ENCODE measurements around the gene UMODL1. TPM values are rescaled to one million over a fixed set of nuclear protein-coding genes. Genes with fewer than 3 reads are reported as not detected.

Gene UMODL1
- total RNA-seq (1.7 TPM), polyA plus RNA-seq (1.4 TPM)
- long read RNA-seq, donor 1, result 0 reads
- long read RNA-seq, donor 2, result 0 reads
- long read RNA-seq, donor 3, result 0 reads
- long read RNA-seq, donor 4, result 0 reads
- long read RNA-seq, donor 5, result 0 reads
- long read RNA-seq, donor 6, result 0 reads
- long read RNA-seq, donor 7, result 0 reads
- long read RNA-seq, donor 8, result 0 reads
- long read RNA-seq, donor 9, result 0 reads
- long read RNA-seq, donor 10, result 0 reads

- no peaks in the 10 kb centered on the region for H3K27me3 ChIP-seq (ENCODE audit: control insufficient read depth in 2 of 2, insufficient read depth in 1 of 2, low read length in 1 of 2)
- H3K9me3 ChIP-seq (ENCODE audit: control insufficient read depth in 2 of 2, insufficient read depth in 1 of 2, low read length in 1 of 2), result no peaks in the 10 kb centered on the region
- WGBS, result 97% methylated on average over 13 of the region's 13 CpGs
- peaks cover 4 to 49% of the 10 kb centered on the region in 2 donors for H3K4me1 ChIP-seq (ENCODE audit: control insufficient read depth in 2 of 2, insufficient read depth in 2 of 2, low read length in 2 of 2)
- no peak within 1 kb of the TSS for H3K27ac ChIP-seq (ENCODE audit: low read depth in 1 of 2, low read length in 1 of 2)
- no peak for DNase-seq (ENCODE audit: low read depth in 6 of 9, low spot score in 9 of 9)
- H3K36me3 ChIP-seq (ENCODE audit: control insufficient read depth in 2 of 2, insufficient read depth in 2 of 2, low read length in 1 of 2), result no peaks in the 10 kb centered on the region
- H3K4me3 ChIP-seq (ENCODE audit: low read length in 2 of 2), result no peak within 1 kb of the TSS
Measured at GRCh38 chr21:42071146-42071737, at the start of gene UMODL1. Gene UMODL1, plus strand, starts transcription at chr21:42071317. Its CDS starts 0 bp downstream, at chr21:42071317.

DNA sequence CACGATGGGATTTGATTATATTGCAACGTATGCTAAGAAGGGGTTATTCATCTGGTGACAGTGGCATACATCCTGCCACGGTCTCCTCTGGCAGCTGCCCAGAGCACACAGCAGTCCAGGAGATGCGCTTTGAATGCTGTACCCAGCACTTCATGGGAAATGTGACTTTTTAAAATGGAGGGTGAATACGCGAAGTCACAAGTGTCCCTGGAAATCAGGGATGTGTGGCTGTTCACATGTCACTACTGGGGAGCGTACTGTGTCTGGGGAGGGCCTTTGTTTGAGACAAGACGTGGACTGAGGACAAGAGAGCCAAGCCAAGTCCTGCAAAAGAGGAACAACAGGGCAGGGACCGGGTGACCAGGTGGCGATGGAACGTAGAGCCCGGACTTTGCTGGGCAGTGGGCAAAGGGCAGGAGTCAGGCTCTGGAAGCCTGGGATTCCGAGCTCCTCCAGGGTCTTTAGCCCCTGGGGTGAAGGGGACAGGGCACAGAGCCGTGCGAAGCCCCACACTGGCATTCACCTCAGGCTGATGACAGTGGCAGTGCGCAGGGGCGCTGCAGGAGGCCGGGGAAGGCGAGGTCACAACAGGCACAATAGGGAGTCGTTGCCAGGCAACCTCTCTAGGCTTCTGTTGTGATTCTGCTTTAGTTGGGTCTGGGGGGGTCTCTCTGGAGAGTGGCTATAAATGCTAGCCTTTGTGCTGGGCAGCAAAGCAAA is 49.6 kb upstream of the UMODL1 start:
- Histone ChIP-seq H3K27me3 (ENCODE audit: control insufficient read depth in 2 of 2, insufficient read depth in 1 of 2, low read length in 1 of 2) (no peaks in the 10 kb centered on the region), H3K9me3 (ENCODE audit: control insufficient read depth in 2 of 2, insufficient read depth in 1 of 2, low read length in 1 of 2) (no peaks in the 10 kb centered on the region), H3K36me3 (ENCODE audit: control insufficient read depth in 2 of 2, insufficient read depth in 2 of 2, low read length in 1 of 2) (no peaks in the 10 kb centered on the region), H3K4me1 (ENCODE audit: control insufficient read depth in 2 of 2, insufficient read depth in 2 of 2, low read length in 2 of 2) (peaks cover 2 to 4% of the 10 kb centered on the region in 2 donors), H3K4me3 (ENCODE audit: low read length in 2 of 2) (no peak overlapping the region), H3K27ac (ENCODE audit: low read depth in 1 of 2, low read length in 1 of 2) (no peak overlapping the region)
- DNase-seq (ENCODE audit: low read depth in 6 of 9, low spot score in 9 of 9), result no peak
- 96% methylated on average over 20 of the region's 20 CpGs for WGBS

- no peak overlapping the region for H3K4me3 ChIP-seq (ENCODE audit: low read length in 2 of 2)
- peaks cover 2 to 8% of the 10 kb centered on the region in 2 donors for H3K4me1 ChIP-seq (ENCODE audit: control insufficient read depth in 2 of 2, insufficient read depth in 2 of 2, low read length in 2 of 2)
- no peak for DNase-seq (ENCODE audit: low read depth in 6 of 9, low spot score in 9 of 9)
- no peak overlapping the region for H3K27ac ChIP-seq (ENCODE audit: low read depth in 1 of 2, low read length in 1 of 2)
- no peaks in the 10 kb centered on the region for H3K36me3 ChIP-seq (ENCODE audit: control insufficient read depth in 2 of 2, insufficient read depth in 2 of 2, low read length in 1 of 2)
- WGBS, result 96% methylated on average over 12 of the region's 12 CpGs
- H3K27me3 ChIP-seq (ENCODE audit: control insufficient read depth in 2 of 2, insufficient read depth in 1 of 2, low read length in 1 of 2), result no peaks in the 10 kb centered on the region
- H3K9me3 ChIP-seq (ENCODE audit: control insufficient read depth in 2 of 2, insufficient read depth in 1 of 2, low read length in 1 of 2), result no peaks in the 10 kb centered on the region
Measured at GRCh38 chr21:42022091-42022430, 49.1 kb upstream of the UMODL1 start.

DNA sequence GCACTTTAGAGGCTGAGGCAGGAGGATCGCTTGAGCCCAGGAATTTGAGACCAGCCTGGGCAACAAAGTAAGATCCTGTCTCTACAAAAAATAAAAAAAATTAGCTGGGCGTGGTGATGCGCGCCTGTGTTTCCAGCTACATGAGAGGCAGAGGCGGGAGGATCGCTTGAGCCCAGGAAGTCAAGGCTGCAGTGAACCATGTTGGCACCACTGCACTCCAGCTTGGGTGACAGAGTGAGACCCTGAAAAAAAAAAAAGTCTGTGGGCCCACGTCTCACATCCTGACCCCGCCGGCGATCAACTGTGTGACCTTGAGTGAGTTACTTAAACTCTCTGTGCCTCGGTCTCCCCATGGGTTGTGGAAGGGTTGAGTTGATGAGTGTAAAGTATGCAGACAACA is 48.2 kb upstream of the UMODL1 start:
- Histone ChIP-seq H3K36me3 (ENCODE audit: control insufficient read depth in 2 of 2, insufficient read depth in 2 of 2, low read length in 1 of 2) (no peaks in the 10 kb centered on the region), H3K27me3 (ENCODE audit: control insufficient read depth in 2 of 2, insufficient read depth in 1 of 2, low read length in 1 of 2) (no peaks in the 10 kb centered on the region), H3K4me1 (ENCODE audit: control insufficient read depth in 2 of 2, insufficient read depth in 2 of 2, low read length in 2 of 2) (peaks cover 2 to 17% of the 10 kb centered on the region in 2 donors), H3K9me3 (ENCODE audit: control insufficient read depth in 2 of 2, insufficient read depth in 1 of 2, low read length in 1 of 2) (no peaks in the 10 kb centered on the region), H3K4me3 (ENCODE audit: low read length in 2 of 2) (no peak overlapping the region), H3K27ac (ENCODE audit: low read depth in 1 of 2, low read length in 1 of 2) (no peak overlapping the region)
- 98% methylated on average over 11 of the region's 11 CpGs for WGBS
- DNase-seq (ENCODE audit: low read depth in 6 of 9, low spot score in 9 of 9), result no peak

DNA sequence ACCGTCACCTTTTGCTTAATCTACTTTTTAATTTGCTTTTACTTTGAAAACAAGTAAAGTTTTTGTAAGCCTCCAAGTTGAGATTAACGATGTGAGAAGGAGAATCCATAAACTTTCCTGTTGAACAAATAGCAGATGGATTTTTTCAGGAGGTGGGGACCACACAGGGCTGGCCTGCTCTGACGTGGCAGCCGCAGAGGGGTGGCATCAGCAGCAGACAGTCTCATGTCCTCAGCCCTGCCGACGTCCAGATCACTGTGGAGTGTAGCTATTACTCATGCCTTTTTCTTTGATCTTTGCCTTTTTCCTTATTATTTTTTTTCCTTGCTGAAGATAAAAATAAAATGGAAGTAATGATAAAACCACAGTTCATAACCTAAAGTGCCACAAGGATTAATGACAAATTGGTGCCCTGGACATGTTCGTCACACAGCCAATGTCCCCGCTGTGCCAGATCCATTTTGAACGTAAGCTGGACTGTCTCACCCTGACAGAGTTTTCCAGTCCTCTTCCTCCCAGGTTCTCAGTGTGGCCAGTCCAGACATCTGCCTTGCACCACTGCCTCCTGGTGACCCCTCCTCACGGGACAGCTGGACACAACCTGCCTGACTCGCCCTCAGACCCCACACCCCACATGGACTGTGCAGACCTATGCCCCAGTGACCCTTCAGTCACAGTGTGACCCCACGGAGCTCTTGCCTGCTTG is 45.6 kb upstream of the UMODL1 start:
- Histone ChIP-seq H3K27me3 (ENCODE audit: control insufficient read depth in 2 of 2, insufficient read depth in 1 of 2, low read length in 1 of 2) (no peaks in the 10 kb centered on the region), H3K36me3 (ENCODE audit: control insufficient read depth in 2 of 2, insufficient read depth in 2 of 2, low read length in 1 of 2) (no peaks in the 10 kb centered on the region), H3K9me3 (ENCODE audit: control insufficient read depth in 2 of 2, insufficient read depth in 1 of 2, low read length in 1 of 2) (no peaks in the 10 kb centered on the region), H3K4me3 (ENCODE audit: low read length in 2 of 2) (no peak overlapping the region), H3K4me1 (ENCODE audit: control insufficient read depth in 2 of 2, insufficient read depth in 2 of 2, low read length in 2 of 2) (peaks cover 0 to 35% of the 10 kb centered on the region in 2 donors), H3K27ac (ENCODE audit: low read depth in 1 of 2, low read length in 1 of 2) (no peak overlapping the region)
- 96% methylated on average over 12 of the region's 12 CpGs for WGBS
- DNase-seq (ENCODE audit: low read depth in 6 of 9, low spot score in 9 of 9), result no peak

GRCh38 chr21:42026082-42026435 is 45.1 kb upstream of the UMODL1 start:
- 99% methylated on average over 9 of the region's 9 CpGs for WGBS
- Histone ChIP-seq H3K36me3 (ENCODE audit: control insufficient read depth in 2 of 2, insufficient read depth in 2 of 2, low read length in 1 of 2) (no peaks in the 10 kb centered on the region), H3K4me3 (ENCODE audit: low read length in 2 of 2) (no peak overlapping the region), H3K27ac (ENCODE audit: low read depth in 1 of 2, low read length in 1 of 2) (no peak overlapping the region), H3K4me1 (ENCODE audit: control insufficient read depth in 2 of 2, insufficient read depth in 2 of 2, low read length in 2 of 2) (peaks cover 4 to 40% of the 10 kb centered on the region in 2 donors), H3K27me3 (ENCODE audit: control insufficient read depth in 2 of 2, insufficient read depth in 1 of 2, low read length in 1 of 2) (no peaks in the 10 kb centered on the region), H3K9me3 (ENCODE audit: control insufficient read depth in 2 of 2, insufficient read depth in 1 of 2, low read length in 1 of 2) (no peaks in the 10 kb centered on the region)
- no peak for DNase-seq (ENCODE audit: low read depth in 6 of 9, low spot score in 9 of 9)

- DNase-seq (ENCODE audit: low read depth in 6 of 9, low spot score in 9 of 9), result no peak
- Histone ChIP-seq H3K9me3 (ENCODE audit: control insufficient read depth in 2 of 2, insufficient read depth in 1 of 2, low read length in 1 of 2) (no peaks in the 10 kb centered on the region), H3K27me3 (ENCODE audit: control insufficient read depth in 2 of 2, insufficient read depth in 1 of 2, low read length in 1 of 2) (no peaks in the 10 kb centered on the region), H3K27ac (ENCODE audit: low read depth in 1 of 2, low read length in 1 of 2) (no peak overlapping the region), H3K4me1 (ENCODE audit: control insufficient read depth in 2 of 2, insufficient read depth in 2 of 2, low read length in 2 of 2) (peaks cover 15 to 52% of the 10 kb centered on the region in 2 donors), H3K4me3 (ENCODE audit: low read length in 2 of 2) (no peak overlapping the region), H3K36me3 (ENCODE audit: control insufficient read depth in 2 of 2, insufficient read depth in 2 of 2, low read length in 1 of 2) (no peaks in the 10 kb centered on the region)
- WGBS, result 95% methylated on average over 6 of the region's 6 CpGs
Measured at GRCh38 chr21:42027085-42027821, 43.9 kb upstream of the UMODL1 start.

DNA sequence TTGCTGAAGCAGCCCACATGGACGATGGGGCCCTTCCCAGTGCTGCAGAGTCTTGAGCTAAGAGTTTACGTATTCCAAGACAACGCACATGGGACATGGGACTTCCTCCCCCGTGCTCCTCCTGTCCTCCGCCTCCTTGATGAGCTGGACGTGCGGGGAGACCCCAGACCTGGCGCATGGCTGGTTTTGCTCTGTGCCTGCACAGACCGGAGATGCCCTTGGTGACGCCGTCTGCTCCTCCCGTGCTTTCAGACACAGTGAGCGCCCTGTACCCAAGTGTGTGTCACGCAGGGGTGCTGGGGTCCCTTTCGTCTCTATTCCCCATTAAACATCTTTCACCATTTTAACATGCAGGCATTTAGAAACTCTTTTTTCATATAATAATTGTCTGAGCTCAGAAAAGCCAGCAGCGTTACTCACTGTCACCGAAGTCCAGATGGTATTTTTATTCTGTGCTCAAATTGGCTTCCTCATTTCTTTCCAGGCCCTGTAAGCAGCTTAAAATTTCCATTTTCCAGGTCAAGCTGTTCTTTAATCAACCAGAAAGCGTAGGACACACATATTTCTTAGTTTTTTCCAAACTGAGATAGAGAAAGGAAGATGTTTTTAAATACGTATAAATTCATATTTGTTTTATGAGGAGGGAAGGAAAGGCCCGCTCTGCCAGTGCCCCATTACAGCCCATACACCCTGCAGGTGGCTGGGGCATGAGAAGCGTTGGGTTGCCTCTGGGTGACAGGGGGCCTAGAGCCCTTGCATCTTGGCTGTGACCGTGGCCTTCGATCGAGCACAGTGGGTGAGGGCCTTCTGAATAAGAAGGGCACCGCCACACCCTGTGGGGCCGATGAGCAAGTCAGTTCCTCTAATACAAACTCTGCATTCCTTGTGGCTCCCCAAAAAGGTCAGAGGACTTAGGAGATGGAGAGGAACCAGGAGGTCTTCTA is 43.0 kb upstream of the UMODL1 start:
- no peaks in the 10 kb centered on the region for H3K27me3 ChIP-seq (ENCODE audit: control insufficient read depth in 2 of 2, insufficient read depth in 1 of 2, low read length in 1 of 2)
- peak overlapping the region in 1 of 2 donors; percentile 44 for H3K27ac ChIP-seq (ENCODE audit: low read depth in 1 of 2, low read length in 1 of 2)
- H3K4me3 ChIP-seq (ENCODE audit: low read length in 2 of 2), result no peak overlapping the region
- no peaks in the 10 kb centered on the region for H3K36me3 ChIP-seq (ENCODE audit: control insufficient read depth in 2 of 2, insufficient read depth in 2 of 2, low read length in 1 of 2)
- no peak for DNase-seq (ENCODE audit: low read depth in 6 of 9, low spot score in 9 of 9)
- H3K4me1 ChIP-seq (ENCODE audit: control insufficient read depth in 2 of 2, insufficient read depth in 2 of 2, low read length in 2 of 2), result peaks cover 15 to 59% of the 10 kb centered on the region in 2 donors
- H3K9me3 ChIP-seq (ENCODE audit: control insufficient read depth in 2 of 2, insufficient read depth in 1 of 2, low read length in 1 of 2), result no peaks in the 10 kb centered on the region
- 91% methylated on average over 26 of the region's 26 CpGs for WGBS
